HFFc6 (cell line): ENCODE data around the gene NDUFS3. TPM values are rescaled to one million over a fixed set of nuclear protein-coding genes. Genes with fewer than 3 reads are reported as not detected.
A peak's percentile ranks its signal among the peaks of the same experiment; 100 is the strongest.

ENCODE experiments used
- DNase-seq: peaks from one replicate; pipeline ENCODE4 v3.0.0-alpha.2; 2018
- H3K27ac Mint-ChIP-seq: 2 replicates; pipeline ENCODE4 v1.8.0; 2020; ENCODE audit warnings: mild to moderate bottlenecking, mixed read lengths
- H3K27me3 Mint-ChIP-seq: 2 replicates; pipeline ENCODE4 v1.8.0; 2021; ENCODE audit warnings: mild to moderate bottlenecking, moderate library complexity, mixed read lengths; ENCODE audit not compliant: insufficient read depth
- H3K36me3 Mint-ChIP-seq: 2 replicates; pipeline ENCODE4 v1.8.0; 2021; ENCODE audit warnings: low read depth, mixed read lengths
- H3K4me1 Mint-ChIP-seq: 2 replicates; pipeline ENCODE4 v1.8.0; 2020; ENCODE audit warnings: low read depth, mixed read lengths
- H3K4me3 Mint-ChIP-seq: 2 replicates; pipeline ENCODE4 v1.8.0; 2020; ENCODE audit warnings: mild to moderate bottlenecking, moderate library complexity, mixed read lengths
- H3K9me3 Mint-ChIP-seq: 2 replicates; pipeline ENCODE4 v1.8.0; 2020; ENCODE audit warnings: mild to moderate bottlenecking, mixed read lengths
- CTCF ChIP-seq: fragments of 200-600 bp; sonication (generic); IDR thresholded peaks from 2 replicates; pipeline ENCODE4 v1.5.0; 2021; ENCODE audit warnings: antibody characterized with exemption, mild to moderate bottlenecking
- total RNA-seq, 6 experiments: library from RNA; stranded (reverse); fragmentation: NEBNext Ultra II Directional; extraction: Animal tissue kit (Norgen Biotek cat#: 25700); gene quantifications; 2 replicates in 1 of 6; 3 replicates in 5 of 6; pipeline ENCODE4 v1.2.3, GENCODE V29; 2021

Gene NDUFS3
- total RNA-seq, 6 experiments from 2014 or later: 97.0 to 105 (median 99.8) TPM

GRCh38 chr11:47603295-47603694, 24.4 kb downstream of the NDUFS3 start:
- Mint-ChIP-seq H3K27me3 (peaks cover 10% of the 10 kb centered on the region), H3K4me1 (peaks cover 37% of the 10 kb centered on the region), H3K9me3 (no peaks in the 10 kb centered on the region), H3K36me3 (no peaks in the 10 kb centered on the region), H3K4me3 (no peak overlapping the region), H3K27ac (no peak overlapping the region)
- TF ChIP-seq CTCF: no peak
- DNase-seq: peak; percentile 34

GRCh38 chr11:47605921-47606320, 27.0 kb downstream of the NDUFS3 start:
- no peak for TF ChIP-seq CTCF
- H3K27ac Mint-ChIP-seq: no peak overlapping the region
- DNase-seq: no peak
- H3K27me3 Mint-ChIP-seq: peaks cover 6% of the 10 kb centered on the region
- no peaks in the 10 kb centered on the region for H3K36me3 Mint-ChIP-seq
- H3K4me3 Mint-ChIP-seq: no peak overlapping the region
- peaks cover 34% of the 10 kb centered on the region for H3K4me1 Mint-ChIP-seq
- no peaks in the 10 kb centered on the region for H3K9me3 Mint-ChIP-seq

- no peak overlapping the region; the same call in 1 of the 2 replicates for H3K27ac Mint-ChIP-seq
- no peaks in the 10 kb centered on the region for H3K9me3 Mint-ChIP-seq
Observed at GRCh38 chr11:47606731-47607130, 27.9 kb downstream of the NDUFS3 start.

GRCh38 chr11:47607380-47607779, 28.5 kb downstream of the NDUFS3 start:
- no peak for TF ChIP-seq CTCF
- no peaks in the 10 kb centered on the region for H3K36me3 Mint-ChIP-seq

More at GRCh38 chr11:47606731-47607130, 27.9 kb downstream of the NDUFS3 start:
- no peak for DNase-seq
- no peaks in the 10 kb centered on the region for H3K36me3 Mint-ChIP-seq
- H3K27me3 Mint-ChIP-seq: peaks cover 5% of the 10 kb centered on the region
- no peak overlapping the region for H3K4me3 Mint-ChIP-seq
- no peak for TF ChIP-seq CTCF
- peaks cover 34% of the 10 kb centered on the region for H3K4me1 Mint-ChIP-seq

GRCh38 chr11:47609675-47610074, 30.8 kb downstream of the NDUFS3 start:
- no peak overlapping the region for H3K4me3 Mint-ChIP-seq
- DNase-seq: no peak
- peaks cover 6% of the 10 kb centered on the region for H3K27me3 Mint-ChIP-seq
- no peaks in the 10 kb centered on the region for H3K9me3 Mint-ChIP-seq
- H3K27ac Mint-ChIP-seq: no peak overlapping the region
- no peak for TF ChIP-seq CTCF
- H3K4me1 Mint-ChIP-seq: peaks cover 26% of the 10 kb centered on the region
- no peaks in the 10 kb centered on the region for H3K36me3 Mint-ChIP-seq

More at GRCh38 chr11:47607380-47607779, 28.5 kb downstream of the NDUFS3 start:
- H3K27me3 Mint-ChIP-seq: peaks cover 5% of the 10 kb centered on the region
- peaks cover 34% of the 10 kb centered on the region for H3K4me1 Mint-ChIP-seq
- H3K9me3 Mint-ChIP-seq: no peaks in the 10 kb centered on the region
- peak; percentile 81 for DNase-seq
- peak overlapping the region; percentile 77 for H3K27ac Mint-ChIP-seq
- peak overlapping the region; percentile 42 for H3K4me3 Mint-ChIP-seq

- H3K27ac Mint-ChIP-seq: no peak overlapping the region
- H3K4me3 Mint-ChIP-seq: no peak overlapping the region
- no peak for TF ChIP-seq CTCF
- H3K9me3 Mint-ChIP-seq: no peaks in the 10 kb centered on the region
- H3K27me3 Mint-ChIP-seq: peaks cover 6% of the 10 kb centered on the region
- H3K36me3 Mint-ChIP-seq: peaks cover 4% of the 10 kb centered on the region; the same call in 1 of the 2 replicates
- DNase-seq: no peak
- H3K4me1 Mint-ChIP-seq: peaks cover 22% of the 10 kb centered on the region
Observed at GRCh38 chr11:47611348-47611794, 32.5 kb downstream of the NDUFS3 start.
